RWPE1 (cell line): ENCODE results near the gene XPO4.
"Not testable (repeated sequence)": the region's sequence is repeated elsewhere in the genome, so short reads cannot be mapped to it uniquely, and the experiment has no call there.

Experiments
- CTCF ChIA-PET: fragments of 350-600 bp; sonication (Branson Sonifier 250); formaldehyde crosslinking; extraction: SDS; loops from one replicate; lab custom pipeline; 2021; lab: Yijun Ruan, JAX
- POLR2A ChIA-PET: fragments of 400-600 bp; formaldehyde crosslinking; extraction: SDS; loops from one replicate; lab custom pipeline; 2020; ENCODE audit warnings: antibody characterized with exemption; ENCODE audit not compliant: low non-redundant PET; lab: Yijun Ruan, JAX
- DNase-seq: peaks from one replicate; pipeline ENCODE4 v3.0.0; 2012; ENCODE audit warnings: low spot score
- H3K27ac ChIP-seq: fragments of 450-650 bp; 2 replicates; pipeline ENCODE4 v1.5.1; 2017
- TF ChIP-seq, protein P1 (sequence below): fragments of 450-650 bp; conservative IDR thresholded peaks from 2 replicates; pipeline ENCODE4 v1.5.1; 2017; ENCODE audit warnings: low read depth, mild to moderate bottlenecking

The XPO4 gene

DNA sequence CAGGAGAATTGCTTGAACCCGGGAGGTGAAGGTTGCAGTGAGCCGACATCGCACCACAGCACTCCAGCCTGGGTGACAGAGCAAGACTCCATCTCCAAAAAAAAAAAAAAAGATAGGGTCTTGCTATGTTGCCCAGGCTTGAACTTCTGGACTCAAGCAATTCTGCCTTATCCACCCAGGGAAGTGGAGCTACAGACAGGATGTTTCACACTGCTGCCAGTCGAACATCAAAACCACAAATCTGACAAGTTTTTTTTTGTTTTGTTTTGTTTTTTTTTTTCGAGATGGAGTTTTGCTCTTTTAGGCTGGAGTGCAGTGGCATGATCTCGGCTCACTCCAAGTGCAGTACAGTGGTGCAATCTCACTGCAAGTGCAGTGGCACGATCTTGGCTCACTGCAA lies 10.8 kb downstream of the XPO4 start:
- ChIA-PET POLR2A (no interaction called here), CTCF (interaction anchor here (0.6 kb wide), 2 partner anchors 16 to 122 kb away, joined by 4 to 5 read pairs; no protein-coding TSS in a partner anchor)
- no peak overlapping the region for H3K27ac ChIP-seq
- TF ChIP-seq, protein P1, sequence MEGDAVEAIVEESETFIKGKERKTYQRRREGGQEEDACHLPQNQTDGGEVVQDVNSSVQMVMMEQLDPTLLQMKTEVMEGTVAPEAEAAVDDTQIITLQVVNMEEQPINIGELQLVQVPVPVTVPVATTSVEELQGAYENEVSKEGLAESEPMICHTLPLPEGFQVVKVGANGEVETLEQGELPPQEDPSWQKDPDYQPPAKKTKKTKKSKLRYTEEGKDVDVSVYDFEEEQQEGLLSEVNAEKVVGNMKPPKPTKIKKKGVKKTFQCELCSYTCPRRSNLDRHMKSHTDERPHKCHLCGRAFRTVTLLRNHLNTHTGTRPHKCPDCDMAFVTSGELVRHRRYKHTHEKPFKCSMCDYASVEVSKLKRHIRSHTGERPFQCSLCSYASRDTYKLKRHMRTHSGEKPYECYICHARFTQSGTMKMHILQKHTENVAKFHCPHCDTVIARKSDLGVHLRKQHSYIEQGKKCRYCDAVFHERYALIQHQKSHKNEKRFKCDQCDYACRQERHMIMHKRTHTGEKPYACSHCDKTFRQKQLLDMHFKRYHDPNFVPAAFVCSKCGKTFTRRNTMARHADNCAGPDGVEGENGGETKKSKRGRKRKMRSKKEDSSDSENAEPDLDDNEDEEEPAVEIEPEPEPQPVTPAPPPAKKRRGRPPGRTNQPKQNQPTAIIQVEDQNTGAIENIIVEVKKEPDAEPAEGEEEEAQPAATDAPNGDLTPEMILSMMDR = no peak
- no peak for DNase-seq

DNA sequence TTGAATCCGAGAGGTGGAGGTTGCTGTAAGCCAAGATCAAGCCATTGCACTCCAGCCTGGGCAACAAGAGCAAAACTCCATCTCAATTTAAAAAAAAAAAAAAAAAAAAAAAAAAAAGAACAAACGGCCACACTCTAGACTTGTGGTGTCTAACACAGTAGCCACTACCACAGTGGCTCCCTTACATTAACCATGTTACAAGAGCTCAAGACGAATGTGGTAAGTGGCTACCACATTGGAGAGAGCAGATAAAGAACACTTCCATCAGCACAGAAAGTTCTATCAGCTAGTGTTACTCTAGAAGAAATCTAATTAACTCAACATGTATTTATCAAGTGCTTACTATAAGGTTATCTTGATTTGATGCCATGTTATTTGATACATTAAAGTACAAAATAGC lies 11.5 kb downstream of the XPO4 start:
- ChIA-PET POLR2A (no interaction called here), CTCF (no interaction called here)
- TF ChIP-seq, protein P1 = no peak
- no peak for DNase-seq
- H3K27ac ChIP-seq = no peak overlapping the region

DNA sequence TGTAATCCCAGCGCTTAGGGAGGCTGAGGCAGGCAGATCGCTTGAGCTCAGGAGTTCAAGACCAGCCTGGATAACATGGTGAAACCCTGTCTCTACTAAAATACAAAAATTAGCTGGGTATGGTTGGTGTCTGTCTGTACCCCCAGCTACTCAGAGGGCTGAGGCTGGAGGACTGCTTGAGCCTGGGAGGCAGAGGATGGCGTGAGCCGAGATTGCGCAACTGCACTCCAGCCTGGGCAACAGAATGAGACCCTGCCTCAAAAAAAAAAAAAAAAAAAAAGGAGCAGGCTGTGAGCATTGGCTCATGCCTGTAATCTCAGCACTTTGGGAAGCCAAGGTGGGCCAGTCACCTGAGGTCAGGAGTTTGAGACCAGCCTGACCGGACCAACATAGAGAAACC lies 12.0 kb downstream of the XPO4 start:
- H3K27ac ChIP-seq, POLR2A ChIA-PET, DNase-seq, CTCF ChIA-PET: not testable (repeated sequence)

DNA sequence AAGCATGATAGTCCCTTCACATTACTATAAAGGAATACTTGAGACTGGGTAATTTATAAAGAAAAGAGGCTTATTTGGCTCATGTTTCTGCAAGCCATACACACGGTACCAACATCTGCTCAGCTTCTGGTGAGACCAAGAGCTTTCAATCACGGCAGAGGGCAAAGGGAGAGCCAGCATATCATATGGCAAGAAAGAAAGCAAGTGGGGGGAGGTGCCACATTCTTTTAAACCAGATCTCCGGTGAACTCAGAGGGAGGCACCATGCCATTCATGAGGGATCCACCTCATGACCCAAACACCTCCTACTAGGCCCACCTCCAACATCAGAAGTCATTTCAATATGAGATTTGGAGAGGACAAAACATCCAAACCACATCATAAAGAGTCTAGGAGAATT lies 20.3 kb downstream of the XPO4 start:
- H3K27ac ChIP-seq = no peak overlapping the region
- TF ChIP-seq, protein P1 = no peak
- POLR2A ChIA-PET = no interaction called here
- no peak for DNase-seq
- CTCF ChIA-PET = interaction anchor here (0.6 kb wide), 2 partner anchors 28 to 450 kb away, joined by 3 read pairs; no protein-coding TSS in a partner anchor

DNA sequence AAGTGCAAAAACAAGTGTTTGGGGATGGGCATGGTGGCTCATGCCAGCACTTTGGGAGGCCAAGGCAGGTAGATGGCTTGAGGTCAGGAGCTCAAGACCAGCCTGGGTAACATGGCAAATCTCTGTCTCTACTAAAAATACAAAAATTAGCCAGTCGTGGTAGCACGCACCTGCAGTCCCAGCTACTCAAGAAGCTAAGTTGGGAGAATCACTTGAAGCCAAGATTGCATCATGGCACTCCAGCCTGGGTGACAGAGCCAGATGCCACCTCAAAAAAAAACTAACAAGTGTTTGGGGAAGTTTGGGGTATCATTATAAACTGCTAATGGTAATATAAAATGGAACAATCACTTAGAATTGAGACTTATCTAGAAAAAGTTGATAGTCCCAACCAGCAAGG lies 24.6 kb downstream of the XPO4 start:
- TF ChIP-seq, protein P1 = no peak
- H3K27ac ChIP-seq = no peak overlapping the region
- ChIA-PET POLR2A (no interaction called here), CTCF (no interaction called here)
- no peak for DNase-seq

DNA sequence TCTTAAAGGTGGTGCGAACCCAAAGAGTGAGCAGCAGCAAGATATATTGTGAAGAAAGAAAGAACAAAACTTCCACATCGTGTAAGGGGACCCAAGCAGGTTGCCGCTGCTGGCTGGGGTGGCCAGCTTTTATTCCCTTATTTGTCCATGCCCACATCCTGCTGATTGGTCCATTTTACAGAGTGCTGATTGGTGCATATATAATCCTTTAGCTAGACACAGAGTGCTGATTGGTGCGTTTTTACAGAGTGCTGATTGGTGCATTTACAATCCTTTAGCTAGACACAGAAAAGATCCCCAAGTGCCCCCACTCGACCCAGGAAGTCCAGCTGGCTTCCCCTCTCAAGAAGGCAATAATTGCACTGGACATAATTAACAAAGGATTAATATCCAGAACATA lies 25.7 kb downstream of the XPO4 start:
- CTCF ChIA-PET = interaction anchor here (0.6 to 0.7 kb wide), 2 partner anchors 16 to 41 kb away, joined by 4 read pairs; no protein-coding TSS in a partner anchor
- DNase-seq, POLR2A ChIA-PET, H3K27ac ChIP-seq: not testable (repeated sequence)

DNA sequence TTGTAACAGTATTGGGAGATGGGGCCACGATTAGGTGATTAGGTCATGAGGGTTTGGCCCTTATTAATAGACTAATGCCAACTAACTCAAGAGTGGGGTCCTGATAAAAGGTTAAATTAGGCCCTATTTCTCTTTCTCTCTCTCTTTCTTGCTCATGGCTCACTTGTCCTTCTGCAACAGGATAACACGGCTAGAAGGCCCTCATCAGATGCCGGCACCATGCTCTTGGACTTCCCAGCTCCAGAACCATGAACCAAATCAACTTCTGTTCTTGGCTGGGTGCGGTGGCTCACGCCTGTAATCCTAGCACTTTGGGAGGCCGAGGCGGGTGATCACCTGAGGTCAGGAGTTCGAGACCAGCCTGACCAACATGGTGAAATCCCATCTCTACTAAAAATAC lies 28.1 kb downstream of the XPO4 start:
- POLR2A ChIA-PET, H3K27ac ChIP-seq, DNase-seq: not testable (repeated sequence)
- CTCF ChIA-PET = interaction anchor here (0.6 kb wide), 1 partner anchor 290 kb away, joined by 4 read pairs; no protein-coding TSS in a partner anchor

DNA sequence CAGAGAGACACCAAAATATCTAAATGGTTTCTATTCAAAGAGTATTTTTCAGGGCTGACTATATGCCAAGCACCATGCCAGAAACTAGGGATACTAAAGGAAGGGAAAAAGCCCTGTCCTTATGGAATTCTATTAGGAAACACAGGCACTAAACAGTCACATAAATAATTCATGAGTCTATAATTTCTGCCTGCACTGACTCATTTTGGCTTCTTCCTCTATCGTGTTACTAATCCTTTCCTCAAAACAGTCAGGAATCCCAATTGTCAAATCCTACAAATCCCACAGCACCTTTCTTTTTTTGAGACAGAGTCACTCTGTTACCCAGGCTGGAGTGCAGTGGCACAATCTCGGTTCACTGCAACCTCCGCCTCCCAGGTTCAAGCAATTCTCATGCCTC lies 29.2 kb downstream of the XPO4 start:
- CTCF ChIA-PET = no interaction called here
- peak overlapping the region; percentile 60 for H3K27ac ChIP-seq
- TF ChIP-seq, protein P1 = no peak
- POLR2A ChIA-PET = no interaction called here
- DNase-seq = peak; percentile 62
